ENCODE measurements around the gene PHF20.
"Not testable (repeated sequence)": the region's sequence is repeated elsewhere in the genome, so short reads cannot be mapped to it uniquely, and the experiment has no call there.

Gene PHF20

GRCh38 chr20:35830264-35830663 is 58.4 kb downstream of the PHF20 start:
- DNase-seq, result no peak
- in situ Hi-C loops (cut with MboI; ENCODE audit: low pct_unique_long_range_greater_than_20kb, low sequenced_read_pairs), result no loop called here

GRCh38 chr20:35831029-35831428 is 59.2 kb downstream of the PHF20 start:
- in situ Hi-C loops (cut with MboI; ENCODE audit: low pct_unique_long_range_greater_than_20kb, low sequenced_read_pairs), result no loop called here
- no peak for DNase-seq

GRCh38 chr20:35831971-35832370 is 60.2 kb downstream of the PHF20 start:
- in situ Hi-C loops (cut with MboI; ENCODE audit: low pct_unique_long_range_greater_than_20kb, low sequenced_read_pairs), result no loop called here
- DNase-seq, result no peak

- in situ Hi-C loops (cut with MboI; ENCODE audit: low pct_unique_long_range_greater_than_20kb, low sequenced_read_pairs), result no loop called here
- no peak for DNase-seq
These were observed 61.4 kb downstream of the PHF20 start for GRCh38 chr20:35833241-35833640.

- DNase-seq, result peak; percentile 40
- in situ Hi-C loops (cut with MboI; ENCODE audit: low pct_unique_long_range_greater_than_20kb, low sequenced_read_pairs), result no loop called here
These were observed 65.9 kb downstream of the PHF20 start for GRCh38 chr20:35837577-35838195.

- no peak for DNase-seq
- in situ Hi-C loops (cut with MboI; ENCODE audit: low pct_unique_long_range_greater_than_20kb, low sequenced_read_pairs), result no loop called here
These were observed 66.4 kb downstream of the PHF20 start for GRCh38 chr20:35838205-35838604.

GRCh38 chr20:35839904-35840303 is 68.1 kb downstream of the PHF20 start:
- no peak for DNase-seq
- in situ Hi-C loops (cut with MboI; ENCODE audit: low pct_unique_long_range_greater_than_20kb, low sequenced_read_pairs), result no loop called here

GRCh38 chr20:35840421-35840820 is 68.6 kb downstream of the PHF20 start:
- DNase-seq, result no peak
- in situ Hi-C loops (cut with MboI; ENCODE audit: low pct_unique_long_range_greater_than_20kb, low sequenced_read_pairs), result no loop called here

- in situ Hi-C loops (cut with MboI; ENCODE audit: low pct_unique_long_range_greater_than_20kb, low sequenced_read_pairs), result no loop called here
- DNase-seq, result no peak
These were observed 70.5 kb downstream of the PHF20 start for GRCh38 chr20:35842361-35842760.

GRCh38 chr20:35843894-35844293 is 72.1 kb downstream of the PHF20 start:
- in situ Hi-C loops (cut with MboI; ENCODE audit: low pct_unique_long_range_greater_than_20kb, low sequenced_read_pairs); DNase-seq: not testable (repeated sequence)

GRCh38 chr20:35845561-35845960 is 73.7 kb downstream of the PHF20 start:
- no peak for DNase-seq
- in situ Hi-C loops (cut with MboI; ENCODE audit: low pct_unique_long_range_greater_than_20kb, low sequenced_read_pairs), result no loop called here

GRCh38 chr20:35849706-35850105 is 77.9 kb downstream of the PHF20 start:
- in situ Hi-C loops (cut with MboI; ENCODE audit: low pct_unique_long_range_greater_than_20kb, low sequenced_read_pairs), result no loop called here
- DNase-seq, result no peak

- DNase-seq; in situ Hi-C loops (cut with MboI; ENCODE audit: low pct_unique_long_range_greater_than_20kb, low sequenced_read_pairs): not testable (repeated sequence)
These were observed 79.8 kb downstream of the PHF20 start for GRCh38 chr20:35851659-35852058.

- in situ Hi-C loops (cut with MboI; ENCODE audit: low pct_unique_long_range_greater_than_20kb, low sequenced_read_pairs), result no loop called here
- no peak for DNase-seq
These were observed 83.0 kb downstream of the PHF20 start for GRCh38 chr20:35854713-35855348.

- in situ Hi-C loops (cut with MboI; ENCODE audit: low pct_unique_long_range_greater_than_20kb, low sequenced_read_pairs); DNase-seq: not testable (repeated sequence)
These were observed 83.8 kb downstream of the PHF20 start for GRCh38 chr20:35855641-35856040.

- in situ Hi-C loops (cut with MboI; ENCODE audit: low pct_unique_long_range_greater_than_20kb, low sequenced_read_pairs), result no loop called here
- DNase-seq, result no peak
These were observed 85.1 kb downstream of the PHF20 start for GRCh38 chr20:35856866-35857265.

GRCh38 chr20:35866418-35867202 is 94.8 kb downstream of the PHF20 start:
- no peak for DNase-seq
- in situ Hi-C loops (cut with MboI; ENCODE audit: low pct_unique_long_range_greater_than_20kb, low sequenced_read_pairs), result no loop called here

- in situ Hi-C loops (cut with MboI; ENCODE audit: low pct_unique_long_range_greater_than_20kb, low sequenced_read_pairs), result no loop called here
These were observed 98.9 kb downstream of the PHF20 start for GRCh38 chr20:35870541-35871258.

GRCh38 chr20:35871259-35871771 is 99.5 kb downstream of the PHF20 start:
- in situ Hi-C loops (cut with MboI; ENCODE audit: low pct_unique_long_range_greater_than_20kb, low sequenced_read_pairs), result no loop called here
- no peak for DNase-seq

More at GRCh38 chr20:35870541-35871258, 98.9 kb downstream of the PHF20 start:
- no peak for DNase-seq

- in situ Hi-C loops (cut with MboI; ENCODE audit: low pct_unique_long_range_greater_than_20kb, low sequenced_read_pairs), result no loop called here
- DNase-seq, result no peak
These were observed 104.2 kb downstream of the PHF20 start for GRCh38 chr20:35876033-35876320.
